Amniotic stem cell (primary cell): Measurements from ENCODE around the gene RNU6-7.

Experiments used
- DNase-seq: peaks from one replicate; lab custom pipeline; 2025; lab: John Stamatoyannopoulos, UW

RNU6-7 gene

DNA sequence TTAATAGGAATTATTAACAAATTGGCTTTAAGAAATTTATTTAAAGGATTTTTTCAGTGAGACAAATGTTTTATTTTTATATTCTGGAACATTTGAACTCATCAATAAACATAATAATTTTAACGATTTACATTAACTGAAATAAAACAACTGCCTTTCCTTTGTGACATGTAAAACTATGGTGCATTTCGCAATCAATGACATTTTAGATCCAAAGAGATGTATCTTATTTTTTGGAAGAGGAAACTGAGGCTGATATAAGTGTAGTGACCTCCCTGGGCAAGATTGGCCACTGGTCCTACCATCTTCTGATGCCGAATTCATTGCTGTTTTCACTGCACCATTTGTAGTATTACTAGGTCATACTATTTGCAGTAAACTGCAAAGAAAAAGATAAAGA lies 3.7 kb downstream of the RNU6-7 start:
- DNase-seq = no peak

DNA sequence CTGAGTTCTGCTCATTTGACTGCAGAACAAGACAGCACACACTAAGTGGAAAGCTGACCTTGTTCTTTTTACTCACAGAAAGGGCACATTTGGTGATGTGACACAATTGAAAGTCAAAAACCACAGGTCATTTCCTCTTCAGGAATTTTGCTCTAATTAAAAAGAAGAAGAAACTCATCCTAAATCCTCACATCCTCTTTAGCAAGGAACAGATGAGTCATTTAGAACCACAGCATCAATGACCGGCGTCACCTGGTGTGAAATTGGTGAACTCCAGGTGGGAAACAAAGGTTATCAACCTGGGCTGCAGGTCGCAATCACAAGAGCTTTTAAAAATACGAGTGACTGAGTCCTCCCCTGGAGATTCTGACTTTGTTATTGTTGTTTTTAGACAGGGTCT lies 4.1 kb downstream of the RNU6-7 start:
- DNase-seq = no peak

DNA sequence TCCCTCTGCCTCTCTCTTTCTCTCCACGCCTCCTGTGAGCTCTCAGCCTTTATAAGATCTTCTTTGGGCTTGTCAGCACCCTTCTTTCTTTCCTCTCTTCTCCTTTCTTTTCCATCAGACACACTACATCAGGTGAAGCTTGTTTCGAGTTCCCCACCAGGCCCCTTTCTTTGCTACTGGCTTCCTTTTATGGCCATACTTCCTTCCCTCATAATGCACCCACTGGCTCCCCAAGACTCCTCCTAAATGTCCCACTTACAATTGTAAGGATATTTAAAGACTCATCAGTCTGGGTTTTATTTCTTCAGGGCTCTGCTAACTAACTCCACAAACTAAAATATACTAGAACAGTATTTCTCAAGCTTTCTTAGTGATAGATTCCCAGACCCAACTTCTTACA lies 4.7 kb downstream of the RNU6-7 start:
- no peak for DNase-seq

DNA sequence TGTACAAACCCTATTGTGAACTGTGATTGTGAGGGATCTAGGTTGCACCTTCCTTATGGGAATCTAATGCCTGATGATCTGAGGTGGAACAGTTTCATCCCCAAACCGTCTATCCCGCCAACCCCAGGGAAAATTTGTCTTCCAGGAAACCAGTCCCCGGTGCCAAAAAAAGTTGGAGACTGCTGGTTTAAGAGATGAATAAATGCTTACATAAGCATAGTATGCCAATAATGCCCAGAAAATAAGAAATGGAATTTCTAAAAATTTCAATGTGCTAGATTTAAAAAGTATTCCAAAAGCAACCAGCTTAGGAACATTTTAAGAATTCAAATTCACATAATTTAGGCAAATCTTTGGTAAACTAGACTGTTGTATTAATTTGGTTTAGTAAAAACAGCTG lies 6.6 kb downstream of the RNU6-7 start:
- DNase-seq = no peak

DNA sequence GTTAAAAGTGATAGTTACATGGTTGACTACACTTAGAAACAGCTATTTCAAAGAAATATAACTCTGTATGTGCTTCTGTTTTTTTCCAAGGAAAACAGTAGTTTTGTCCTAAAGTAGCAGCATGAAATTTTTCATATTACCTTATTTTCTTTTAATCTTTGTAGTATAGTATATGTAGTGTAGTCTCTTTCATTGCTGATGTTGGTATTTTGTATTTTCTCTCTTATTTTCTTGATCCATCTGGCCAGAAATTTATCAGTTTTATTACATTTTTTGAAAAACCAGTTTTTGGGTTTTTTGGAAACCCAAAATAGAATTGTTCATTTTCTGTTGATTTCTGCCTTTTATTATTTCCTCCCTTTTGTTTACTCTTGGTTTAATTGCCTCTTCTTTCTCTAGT lies 7.6 kb downstream of the RNU6-7 start:
- no peak for DNase-seq

DNA sequence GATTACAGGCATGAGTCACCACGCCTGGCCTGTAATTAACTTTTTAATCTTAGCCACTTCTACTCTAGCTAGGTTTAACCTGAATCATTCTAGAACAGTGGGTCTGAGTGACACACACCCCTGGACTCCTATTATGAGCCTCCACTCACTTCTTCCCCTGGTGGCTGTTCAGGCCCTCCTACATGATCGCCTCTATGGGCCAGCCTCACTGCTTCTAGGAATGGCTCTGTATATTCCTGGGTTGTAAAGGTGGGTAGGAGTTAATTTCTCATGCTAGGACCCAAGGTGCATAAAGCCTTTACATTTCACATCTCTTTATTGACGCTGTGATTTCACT lies 9.2 kb downstream of the RNU6-7 start:
- DNase-seq = no peak

DNA sequence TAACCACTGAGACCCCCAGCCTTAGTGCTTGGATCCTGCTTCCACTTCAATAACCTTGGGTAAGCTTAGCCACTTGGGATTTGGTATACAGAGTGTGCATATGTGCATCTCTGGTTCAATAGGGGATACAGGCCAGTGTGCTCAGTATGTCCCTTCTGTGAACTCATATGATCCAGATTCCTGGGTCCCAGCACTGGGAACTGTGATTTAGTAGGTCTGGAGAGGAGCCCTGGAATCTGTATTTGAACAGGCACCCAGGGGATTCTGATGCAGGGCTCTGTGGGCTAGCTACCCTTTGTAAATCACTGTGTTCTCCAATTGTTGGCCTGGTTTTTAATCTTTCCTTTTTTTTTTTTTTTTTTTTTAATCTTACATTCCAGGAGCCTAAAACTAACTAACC lies 11.0 kb downstream of the RNU6-7 start:
- no peak for DNase-seq

DNA sequence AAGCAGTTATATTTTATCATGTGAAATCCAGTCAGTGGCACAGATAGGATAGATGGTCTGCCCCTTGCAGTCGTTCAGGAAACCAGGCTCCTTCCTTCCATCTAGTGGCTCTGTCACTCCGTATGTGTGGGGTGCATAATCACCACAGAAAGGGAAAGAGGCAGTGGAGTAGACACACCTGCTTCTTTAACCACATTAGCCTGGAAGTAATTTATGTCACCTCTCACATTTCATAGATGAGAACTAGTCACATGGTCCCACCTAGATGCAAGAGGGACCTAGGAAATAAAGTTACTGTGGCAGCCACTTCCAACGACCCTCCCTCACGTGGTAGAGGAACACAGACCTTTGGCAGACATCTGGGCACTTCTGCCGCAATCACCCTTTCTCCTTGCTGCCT lies 15.5 kb downstream of the RNU6-7 start:
- no peak for DNase-seq

DNA sequence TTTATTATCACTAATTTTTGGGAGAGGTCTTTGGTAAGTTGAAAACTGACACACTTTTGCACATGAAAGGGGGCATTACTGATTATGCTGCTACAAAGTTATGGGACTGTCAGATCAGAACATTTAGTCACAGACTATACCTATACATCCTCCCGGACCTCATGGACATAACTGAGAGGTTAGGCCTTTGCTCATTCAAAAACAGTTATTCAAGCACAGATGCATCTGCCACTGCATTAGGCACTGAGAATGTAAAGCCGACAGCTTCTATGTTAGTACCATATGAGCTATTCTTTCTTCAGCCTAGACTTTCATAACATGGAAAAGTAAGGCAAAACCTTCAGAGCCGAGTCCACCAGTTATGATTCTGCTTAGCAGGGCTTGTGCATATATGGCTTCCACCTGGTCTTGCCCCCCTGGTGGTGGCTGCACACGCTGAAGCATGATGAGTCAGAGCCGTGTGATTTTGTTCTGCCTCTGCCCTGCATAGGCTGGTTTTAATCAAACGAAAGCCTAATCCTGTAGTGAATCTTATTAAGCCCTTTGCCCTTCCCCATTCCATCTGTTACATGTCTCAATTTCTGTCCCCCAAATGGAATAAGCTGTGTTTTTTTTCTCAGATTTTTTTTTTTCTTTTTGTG lies 23.0 kb downstream of the RNU6-7 start:
- no peak for DNase-seq

DNA sequence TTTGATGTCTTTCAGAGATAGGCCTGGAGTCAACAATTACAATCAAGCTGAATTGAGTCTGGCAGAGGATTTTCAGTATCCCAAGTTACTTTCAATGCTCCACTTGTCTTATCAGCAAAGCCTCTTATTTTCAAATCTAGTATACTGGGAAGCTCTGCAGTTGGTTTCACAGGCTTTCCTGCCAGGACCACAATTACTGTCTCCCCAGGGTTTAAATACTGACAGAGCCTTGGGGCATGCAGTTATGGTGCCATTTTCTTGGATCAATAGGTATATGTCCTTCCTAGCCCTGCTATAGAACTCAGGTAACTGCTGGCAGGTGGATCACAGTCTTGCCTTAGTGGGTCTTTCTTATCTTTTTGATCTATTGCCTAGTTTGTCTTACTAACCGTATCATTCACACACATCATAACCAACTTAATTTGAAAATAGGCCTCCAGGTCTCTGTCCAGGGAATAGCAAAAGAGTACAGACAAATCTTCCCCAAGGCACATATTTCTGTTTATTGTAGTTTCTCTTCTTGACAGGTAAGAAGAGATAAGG lies 23.6 kb downstream of the RNU6-7 start:
- no peak for DNase-seq

DNA sequence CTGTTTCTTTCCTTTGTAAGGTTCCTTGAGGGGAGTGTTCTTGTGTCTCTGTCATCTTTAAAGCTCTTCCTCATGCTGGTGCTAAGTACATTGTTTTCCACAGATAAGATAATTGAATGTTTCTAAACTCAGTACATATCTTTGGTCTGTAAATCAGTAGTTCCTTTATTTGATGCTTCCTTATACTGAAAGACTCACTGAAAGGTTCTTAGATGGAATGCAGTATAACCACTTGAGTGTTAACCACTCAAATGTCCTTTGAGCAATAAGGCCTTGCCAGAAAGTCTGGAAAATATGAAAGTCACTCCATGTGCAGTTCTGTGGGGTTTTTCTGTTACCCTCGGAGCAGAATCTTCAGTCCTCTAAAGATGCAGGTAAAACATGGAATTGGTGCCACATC lies 24.2 kb downstream of the RNU6-7 start:
- no peak for DNase-seq

DNA sequence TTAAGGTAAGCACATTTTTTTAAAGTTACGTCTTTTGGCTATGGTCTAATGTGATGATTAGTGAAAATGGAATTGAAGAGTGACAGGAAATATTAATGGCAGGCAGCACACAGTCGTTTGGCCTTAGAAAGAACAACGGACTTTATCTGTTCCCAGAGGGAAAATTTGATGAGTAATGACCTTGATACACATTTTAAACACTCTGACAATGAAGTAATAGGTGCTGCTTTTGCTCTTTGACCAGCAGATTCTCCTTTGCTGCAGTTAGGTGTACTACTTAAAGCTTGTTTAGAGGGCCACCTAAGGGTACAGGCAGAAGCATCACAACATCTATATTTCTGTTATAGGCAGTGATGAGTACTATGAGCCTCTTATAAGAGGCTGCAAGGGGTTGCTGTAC lies 28.3 kb downstream of the RNU6-7 start:
- no peak for DNase-seq

DNA sequence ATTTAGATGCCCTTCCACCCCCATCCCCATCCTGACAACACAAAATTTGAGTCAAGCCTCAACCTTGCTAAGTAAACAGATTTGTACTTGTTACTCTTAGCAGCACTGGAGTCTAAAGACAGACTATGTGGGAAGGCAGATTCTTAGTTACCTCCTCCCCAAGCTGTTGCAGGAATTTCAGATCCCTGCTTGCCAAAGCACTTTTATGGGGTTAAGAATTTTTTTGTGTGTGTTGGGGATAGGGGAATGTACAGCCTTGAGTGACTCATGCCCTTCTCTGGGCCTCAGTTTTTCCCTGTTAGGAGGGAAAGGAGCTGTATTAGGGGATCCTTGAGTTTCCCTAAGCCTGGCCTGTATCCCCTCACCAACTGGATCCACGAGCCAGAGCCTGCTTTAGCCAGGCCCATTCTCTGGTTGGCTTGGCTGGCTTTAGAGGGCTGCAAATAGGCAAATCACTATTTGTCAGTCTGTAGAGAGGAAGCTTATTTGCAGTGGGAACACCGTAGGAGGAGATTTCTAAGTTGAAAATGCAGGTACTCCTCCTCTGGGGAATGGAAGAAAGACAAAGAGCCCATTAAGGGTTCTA lies 28.9 kb downstream of the RNU6-7 start:
- no peak for DNase-seq

DNA sequence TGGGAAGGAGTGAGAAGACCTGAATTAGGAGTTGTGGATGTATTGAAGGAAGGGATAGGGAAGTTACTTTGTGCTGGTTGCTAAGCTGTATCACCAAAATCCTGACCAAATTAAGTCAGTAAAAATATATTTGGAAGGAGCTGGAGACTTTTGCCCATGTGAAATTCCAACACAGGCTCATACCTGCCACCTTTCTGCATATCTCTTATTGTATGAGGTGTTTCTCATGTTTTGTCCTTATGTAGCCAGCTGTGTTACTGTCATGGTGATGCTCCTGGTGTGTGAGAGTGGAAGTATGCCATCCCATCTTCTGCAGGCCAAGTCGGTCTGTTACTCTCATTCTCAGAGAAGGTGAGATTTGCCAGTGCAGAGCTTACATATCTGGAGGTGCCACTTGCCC lies 30.6 kb downstream of the RNU6-7 start:
- DNase-seq = no peak

DNA sequence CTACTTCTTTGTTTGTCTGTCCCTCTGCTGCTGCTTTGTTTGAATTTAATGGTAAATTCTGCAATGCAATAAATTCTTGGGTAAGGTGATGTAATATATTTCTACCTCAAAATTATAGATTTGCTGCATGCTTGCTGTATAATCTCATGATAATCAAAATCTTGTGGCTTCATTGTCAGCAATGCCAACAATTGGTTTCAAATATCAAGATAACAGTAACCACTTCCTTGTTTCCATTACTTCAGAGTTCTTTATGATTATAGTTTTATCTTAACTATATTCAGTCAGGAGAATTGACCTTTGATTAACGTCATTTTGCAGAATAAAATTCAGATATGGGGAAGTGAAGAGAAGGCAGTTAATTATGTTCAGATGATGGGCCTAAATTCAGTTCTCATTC lies 31.4 kb downstream of the RNU6-7 start:
- no peak for DNase-seq

DNA sequence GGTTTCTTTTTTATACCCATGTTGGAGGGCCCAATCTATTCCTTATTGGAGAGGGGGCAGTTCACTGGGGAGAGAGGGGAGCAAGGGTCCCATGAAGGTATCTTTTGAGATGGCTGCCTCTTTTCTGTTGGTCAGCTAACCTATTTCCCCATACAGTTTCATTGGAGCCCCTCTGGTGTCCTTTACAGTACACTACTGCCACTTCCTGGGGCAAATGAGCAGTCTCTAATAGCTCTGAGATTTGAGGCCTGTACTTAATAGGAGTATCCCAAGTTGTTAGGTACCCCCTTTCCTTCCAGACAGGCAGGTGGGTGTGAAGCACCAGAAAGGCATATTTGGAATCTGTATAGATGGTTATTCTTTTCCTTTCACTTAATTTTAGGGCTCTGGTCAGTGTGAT lies 42.6 kb downstream of the RNU6-7 start:
- no peak for DNase-seq

DNA sequence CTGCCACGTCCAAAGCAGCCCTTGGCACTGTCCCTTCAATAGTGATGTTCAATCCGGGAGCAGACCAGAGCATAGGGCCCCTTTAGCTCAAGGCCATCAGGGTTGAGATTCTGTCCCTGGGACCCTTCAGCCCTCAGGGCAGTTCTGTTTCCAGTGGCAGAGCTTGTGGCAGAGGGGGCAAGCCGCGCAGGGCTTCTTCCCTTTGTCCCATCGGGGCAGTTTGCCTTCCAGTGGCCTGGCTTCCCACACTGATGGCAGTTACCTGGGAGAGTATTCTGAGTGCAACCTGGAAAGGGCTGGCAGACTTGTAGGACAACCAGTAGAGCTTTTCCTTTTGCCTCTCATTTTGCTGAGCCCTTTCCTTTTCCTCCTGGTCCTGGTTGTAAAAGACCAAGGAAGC lies 44.9 kb downstream of the RNU6-7 start:
- DNase-seq = no peak

DNA sequence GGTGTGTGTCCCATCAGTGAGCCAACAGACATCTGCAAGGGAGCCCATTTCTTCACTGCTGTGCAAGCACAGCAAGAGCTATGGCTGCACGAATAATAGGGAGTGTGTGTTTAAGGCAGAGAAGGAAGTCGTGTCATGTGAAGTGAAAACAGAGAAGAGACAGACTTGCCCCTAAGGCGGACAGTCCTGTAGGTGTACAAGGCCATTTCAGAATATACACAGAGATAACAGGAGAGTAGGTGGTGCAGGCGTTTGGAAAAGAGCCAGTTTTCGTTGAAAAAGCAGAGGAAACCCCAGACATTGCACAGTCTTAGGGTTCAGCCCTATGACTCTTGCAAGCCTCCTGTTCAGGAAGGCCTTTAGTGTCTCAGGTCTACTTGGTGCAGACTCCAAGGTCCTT lies 47.5 kb downstream of the RNU6-7 start:
- DNase-seq = no peak

DNA sequence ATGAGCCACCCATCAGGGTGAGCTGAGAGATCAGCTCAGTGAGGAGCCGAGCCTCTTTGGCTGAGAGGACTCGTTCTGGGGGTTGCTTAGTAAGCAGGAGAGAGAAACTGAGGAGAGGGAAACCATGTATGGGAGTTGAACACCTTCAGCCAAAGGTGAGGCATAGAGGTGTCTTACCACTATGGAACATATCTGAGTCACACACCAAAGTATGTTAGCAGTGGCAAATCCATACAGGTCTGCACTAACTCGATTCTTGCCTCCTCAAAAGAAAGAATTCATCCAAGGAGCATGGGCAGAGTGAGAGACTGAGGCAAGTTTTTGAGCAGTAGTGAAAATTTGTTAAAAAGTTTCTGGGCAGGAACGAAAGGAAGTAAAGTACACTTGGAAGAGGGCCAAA lies 47.9 kb downstream of the RNU6-7 start:
- DNase-seq = no peak

DNA sequence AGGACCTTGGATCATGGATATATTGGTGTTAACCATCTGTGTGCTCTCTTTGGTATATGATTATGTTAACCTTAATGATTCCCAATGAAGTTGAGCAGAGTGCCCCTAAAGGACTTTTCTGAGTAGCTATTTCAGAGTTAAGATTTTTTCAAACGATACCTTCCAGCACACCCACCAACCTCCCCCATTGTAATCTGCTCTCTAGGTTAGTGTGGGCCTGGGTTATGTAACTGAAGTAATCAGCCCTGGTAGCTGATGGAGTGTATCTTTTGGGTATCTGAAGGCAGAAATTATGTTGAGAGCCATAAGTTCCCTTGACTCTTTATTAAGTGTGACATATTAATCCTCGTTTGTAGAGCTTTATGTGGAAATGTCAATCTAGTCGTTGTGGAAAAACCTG lies 48.8 kb downstream of the RNU6-7 start:
- no peak for DNase-seq

DNA sequence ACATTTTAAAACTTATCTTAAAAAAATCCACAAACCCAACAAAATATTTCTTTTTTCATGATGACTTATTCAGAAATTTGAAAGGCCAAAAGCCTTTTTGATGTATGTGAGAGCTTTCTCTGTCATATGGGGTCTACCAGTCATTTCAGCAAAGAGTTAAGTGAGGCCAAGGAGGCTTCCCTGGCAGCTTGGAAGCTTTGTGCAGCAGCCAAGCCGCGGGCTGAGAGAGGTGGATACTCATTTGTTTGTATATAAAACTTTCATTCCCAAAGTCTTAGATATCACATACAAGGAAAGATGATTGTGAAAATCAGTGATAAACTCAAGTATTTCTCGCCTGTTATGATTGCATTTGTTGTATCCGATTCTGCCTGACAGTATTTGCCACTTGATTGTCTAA lies 49.7 kb downstream of the RNU6-7 start:
- DNase-seq = no peak
